ENCODE results near the gene POSTN.
"Not testable (repeated sequence)": the region's sequence is repeated elsewhere in the genome, so short reads cannot be mapped to it uniquely, and the experiment has no call there.

Gene POSTN

DNA sequence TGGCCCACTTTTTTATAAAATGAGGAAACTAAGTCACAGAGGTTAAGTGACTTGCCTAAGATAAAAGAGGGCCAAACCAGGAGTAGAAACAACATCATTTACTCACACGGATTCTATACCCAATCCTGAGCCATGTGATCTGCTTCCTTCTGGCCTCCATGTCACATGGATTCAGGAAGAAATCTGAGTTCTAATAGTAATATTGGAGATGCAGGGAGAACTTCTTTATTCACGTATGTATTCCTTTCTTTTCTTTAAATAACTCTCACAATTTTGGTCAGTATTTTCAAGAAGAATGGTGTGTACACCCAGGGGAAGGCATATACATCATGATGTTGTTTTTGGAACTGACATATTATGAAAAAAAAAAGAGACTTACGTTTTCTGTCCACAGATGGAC, 1.8 kb downstream of the POSTN start:
- DNase-seq: no peak

DNA sequence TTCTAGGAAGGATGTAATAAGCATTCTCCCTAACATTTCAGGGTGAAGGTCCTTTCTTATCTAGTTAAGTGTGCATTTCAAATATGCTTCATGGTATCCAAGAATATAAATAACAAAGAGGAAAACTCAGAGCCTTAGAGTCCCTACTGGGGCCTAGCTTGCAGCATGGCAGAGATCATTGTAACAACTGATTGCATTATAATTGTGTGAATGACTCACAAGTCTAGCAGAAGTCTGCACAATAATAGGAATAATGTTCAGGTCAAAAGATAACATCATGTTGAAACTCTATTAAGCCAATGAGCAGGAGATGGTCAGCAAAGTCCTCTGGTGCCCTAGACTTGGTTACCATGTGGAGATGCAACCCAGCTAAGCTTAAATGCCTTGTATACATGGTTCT, 3.4 kb downstream of the POSTN start:
- DNase-seq: no peak

DNA sequence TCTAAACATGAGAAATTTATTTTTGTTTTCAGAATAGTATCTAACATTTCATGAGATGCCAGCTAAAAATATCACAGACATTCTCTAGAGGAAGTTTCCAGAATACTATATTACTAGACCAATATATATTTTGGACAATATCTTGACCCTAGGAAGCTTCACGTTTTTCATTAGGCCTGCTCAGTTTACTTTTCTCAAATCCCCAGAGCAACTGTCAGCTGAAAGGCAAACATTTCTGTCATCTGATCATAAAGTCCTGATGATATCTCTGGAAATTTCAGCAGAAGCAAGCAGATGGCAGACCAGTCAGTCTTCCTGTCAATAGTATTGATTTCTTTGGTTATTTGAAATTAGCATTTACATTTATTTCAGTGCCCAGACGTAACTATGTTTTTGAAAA, 4.0 kb downstream of the POSTN start:
- no peak for DNase-seq

DNA sequence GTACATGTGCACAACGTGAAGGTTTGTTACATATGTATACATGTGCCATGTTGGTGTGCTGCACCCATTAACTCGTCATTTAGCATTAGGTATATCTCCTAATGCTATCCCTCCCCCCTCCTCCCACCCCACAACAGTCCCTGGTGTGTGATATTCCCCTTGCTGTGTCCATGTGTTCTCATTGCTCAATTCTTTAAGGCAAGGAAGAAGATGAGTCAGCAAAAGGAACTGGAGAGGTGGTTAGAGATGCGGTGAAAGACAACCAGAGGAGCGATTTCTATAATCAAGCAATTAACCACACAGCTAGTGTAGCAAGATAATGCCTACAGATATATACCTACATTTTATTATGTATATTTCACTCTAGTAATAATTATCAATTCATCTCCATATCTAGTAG, 9.2 kb downstream of the POSTN start:
- DNase-seq: not testable (repeated sequence)

DNA sequence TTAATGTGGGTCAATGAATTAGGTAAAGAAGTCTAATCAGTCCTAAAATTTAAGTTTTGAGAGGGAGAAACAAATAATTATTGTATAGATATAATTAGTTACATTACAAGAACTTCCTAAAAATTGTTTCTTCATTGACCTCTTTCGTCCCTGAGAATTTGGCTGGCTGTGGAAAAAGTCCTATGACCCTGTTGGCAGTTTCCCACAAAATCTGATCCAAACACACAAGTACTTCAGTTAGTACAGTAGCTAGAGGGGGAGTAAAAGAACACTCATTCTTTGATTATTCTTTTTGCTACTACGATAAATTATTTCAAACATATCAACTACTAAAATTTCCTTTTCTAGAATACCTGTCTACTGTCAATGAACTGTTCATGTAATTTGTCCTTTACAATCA, 11.3 kb downstream of the POSTN start:
- no peak for DNase-seq

DNA sequence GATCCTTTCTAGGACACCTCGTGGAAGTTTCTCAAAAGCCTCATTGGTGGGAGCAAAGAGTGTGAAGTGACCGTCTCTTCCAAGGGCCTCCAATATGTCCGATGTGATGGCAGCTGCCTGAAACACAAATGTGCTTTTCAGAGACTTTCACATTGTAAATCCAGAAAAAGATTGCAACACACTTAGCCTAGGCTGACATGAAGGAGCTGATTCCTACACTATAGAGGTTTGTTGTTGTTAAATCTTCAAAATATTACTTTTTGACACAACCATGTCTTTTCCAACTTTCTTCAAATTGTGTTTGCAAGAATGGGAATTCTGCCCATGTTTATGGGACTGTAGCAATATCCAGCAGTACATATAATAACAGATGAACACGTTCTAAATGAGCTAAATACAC, 12.4 kb downstream of the POSTN start:
- no peak for DNase-seq

DNA sequence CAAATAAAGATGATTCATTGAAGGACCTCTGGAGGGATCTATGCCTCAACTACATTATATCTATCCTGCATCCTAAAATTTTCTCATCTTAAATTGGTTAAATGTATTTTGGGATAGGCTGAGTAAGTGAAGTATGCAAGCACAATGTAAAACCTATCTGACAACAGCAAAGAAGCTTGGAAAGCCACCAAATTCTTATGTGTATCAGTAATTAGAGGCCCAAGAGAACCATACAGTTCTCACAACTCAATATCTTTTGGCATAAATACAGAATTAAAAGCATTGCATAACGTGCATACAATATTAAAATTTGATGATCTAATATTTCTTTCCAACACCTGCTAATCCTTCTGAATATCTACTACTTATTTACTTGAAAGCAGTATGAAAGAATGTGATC, 13.0 kb downstream of the POSTN start:
- no peak for DNase-seq

DNA sequence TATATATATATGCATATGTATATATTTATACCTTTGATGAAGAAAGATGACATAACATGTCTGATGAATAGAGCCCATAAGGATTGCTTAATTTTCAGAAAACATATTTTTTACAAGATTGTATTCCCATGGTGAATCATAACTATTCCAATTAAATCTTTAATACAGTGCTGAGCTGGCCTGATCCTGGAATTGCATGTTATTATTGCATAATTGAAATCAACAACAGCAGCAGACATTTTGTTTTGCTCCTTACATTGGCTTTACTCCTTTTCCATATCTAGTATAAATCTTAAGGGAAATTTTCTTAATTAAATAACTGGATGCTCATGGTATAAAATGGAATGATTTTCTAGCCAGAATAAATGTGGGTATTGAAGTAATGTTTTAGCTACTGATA, 22.0 kb downstream of the POSTN start:
- DNase-seq: no peak

DNA sequence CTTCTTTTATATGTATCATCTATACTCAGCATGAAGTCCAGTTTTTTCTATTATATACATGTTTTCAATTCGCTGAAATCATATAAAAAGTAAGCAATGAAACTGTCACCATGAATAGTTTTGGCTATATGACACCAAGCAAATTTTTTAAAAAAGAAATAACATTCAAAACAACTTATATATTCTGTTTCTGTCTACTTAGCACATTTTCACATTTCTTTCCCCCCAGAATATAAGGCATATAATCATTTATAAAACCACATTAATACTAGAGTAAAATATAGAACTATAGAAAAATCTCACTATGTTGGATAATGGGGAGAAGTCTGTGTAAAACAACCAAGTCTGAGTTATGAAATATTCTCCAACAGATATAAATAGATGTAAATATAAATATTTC, 33.1 kb downstream of the POSTN start:
- no peak for DNase-seq

DNA sequence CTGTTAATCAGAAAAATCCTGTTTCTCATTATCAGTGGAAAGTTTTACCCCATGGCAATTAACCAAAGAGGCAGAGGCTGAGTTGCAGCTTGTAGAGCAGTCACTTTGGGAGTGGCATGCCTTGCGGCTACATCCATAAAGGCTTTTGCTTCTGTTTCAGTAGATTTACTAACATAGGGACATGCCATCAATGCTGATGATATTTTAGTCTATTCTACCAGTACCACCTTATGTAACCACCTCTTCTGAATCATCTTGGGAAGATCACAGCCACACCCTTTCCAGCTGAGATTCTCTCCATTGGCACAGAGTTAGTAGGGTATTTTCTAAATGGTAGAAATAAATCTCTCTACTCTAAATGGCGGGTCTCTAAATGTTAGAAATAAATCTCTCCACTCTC, 37.5 kb downstream of the POSTN start:
- DNase-seq: no peak

DNA sequence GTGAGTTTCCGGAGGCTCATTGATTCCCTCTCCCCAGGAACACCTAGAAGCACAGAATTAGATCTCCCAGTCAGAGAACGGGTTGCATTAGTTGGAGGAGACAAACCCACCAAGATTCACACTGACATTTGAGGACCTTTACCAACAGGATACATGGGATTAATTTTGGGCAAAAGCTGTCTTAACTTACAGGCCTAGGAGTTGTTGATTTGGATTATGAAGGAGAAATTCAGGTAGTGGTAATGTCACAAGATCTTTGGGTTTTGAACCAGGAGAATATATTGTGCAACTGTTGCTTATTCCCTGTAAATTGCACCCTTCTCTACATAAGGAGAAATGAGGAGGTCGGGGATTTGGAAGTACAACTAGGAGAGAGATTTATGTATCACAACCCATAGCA, 38.0 kb downstream of the POSTN start:
- DNase-seq: no peak

DNA sequence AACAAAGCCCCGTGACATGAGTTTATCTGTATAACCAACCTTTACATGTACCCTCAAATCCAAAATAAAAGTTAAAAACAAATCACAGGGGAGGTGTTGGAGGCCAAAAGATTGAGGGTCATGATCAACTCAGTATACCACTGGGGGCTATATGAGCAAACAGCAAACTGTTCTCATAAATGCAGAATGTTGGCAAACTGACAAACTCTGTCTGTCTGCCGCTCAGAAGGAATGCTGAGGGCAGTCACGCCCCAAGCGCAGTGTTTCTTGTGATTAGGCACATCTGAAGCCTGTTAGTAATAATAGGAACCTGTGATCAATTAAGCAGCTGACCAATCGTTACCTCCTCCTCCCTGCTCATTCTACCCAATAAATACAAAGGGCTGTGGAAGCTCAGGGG, 39.8 kb downstream of the POSTN start:
- not testable (repeated sequence) for DNase-seq

DNA sequence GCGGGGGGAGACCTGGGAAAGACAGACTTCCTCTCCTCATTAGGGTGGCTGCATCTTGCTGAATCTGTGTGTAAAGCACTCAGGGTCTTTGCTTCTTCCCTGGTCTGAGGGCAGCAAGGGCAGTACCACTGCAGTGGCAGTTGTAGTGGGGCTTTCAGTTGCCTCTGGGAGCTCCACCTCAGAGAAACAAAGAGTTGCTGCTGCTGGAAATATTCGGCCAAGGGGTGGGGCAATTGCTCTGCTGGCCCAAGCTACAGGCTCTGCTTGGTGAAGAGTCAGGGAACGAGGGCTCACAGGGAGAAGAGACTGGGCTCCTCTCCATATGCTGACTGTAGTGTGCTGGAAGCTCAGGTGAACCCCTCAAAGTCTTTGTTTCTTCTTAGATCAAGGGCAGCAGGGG, 52.5 kb downstream of the POSTN start:
- DNase-seq: no peak

DNA sequence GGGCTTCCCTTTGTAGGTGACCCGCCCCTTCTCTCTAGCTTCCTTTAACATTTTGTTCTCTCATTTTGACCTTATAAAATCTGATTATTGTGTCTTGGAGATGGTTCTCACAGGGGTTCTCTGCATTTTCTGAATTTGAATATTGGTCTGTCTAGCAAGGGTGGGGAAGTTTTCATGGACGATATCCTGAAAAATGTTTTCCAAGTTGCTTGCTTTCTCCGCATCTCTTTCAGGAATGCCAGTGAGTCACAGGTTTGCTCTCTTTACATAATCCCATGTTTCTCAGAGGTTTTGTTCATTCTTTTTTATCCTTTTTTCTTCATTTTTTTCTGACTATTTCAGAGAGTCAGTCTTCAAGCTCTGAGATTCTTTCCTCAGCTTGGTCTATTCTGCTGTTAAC, 53.6 kb downstream of the POSTN start:
- no peak for DNase-seq

DNA sequence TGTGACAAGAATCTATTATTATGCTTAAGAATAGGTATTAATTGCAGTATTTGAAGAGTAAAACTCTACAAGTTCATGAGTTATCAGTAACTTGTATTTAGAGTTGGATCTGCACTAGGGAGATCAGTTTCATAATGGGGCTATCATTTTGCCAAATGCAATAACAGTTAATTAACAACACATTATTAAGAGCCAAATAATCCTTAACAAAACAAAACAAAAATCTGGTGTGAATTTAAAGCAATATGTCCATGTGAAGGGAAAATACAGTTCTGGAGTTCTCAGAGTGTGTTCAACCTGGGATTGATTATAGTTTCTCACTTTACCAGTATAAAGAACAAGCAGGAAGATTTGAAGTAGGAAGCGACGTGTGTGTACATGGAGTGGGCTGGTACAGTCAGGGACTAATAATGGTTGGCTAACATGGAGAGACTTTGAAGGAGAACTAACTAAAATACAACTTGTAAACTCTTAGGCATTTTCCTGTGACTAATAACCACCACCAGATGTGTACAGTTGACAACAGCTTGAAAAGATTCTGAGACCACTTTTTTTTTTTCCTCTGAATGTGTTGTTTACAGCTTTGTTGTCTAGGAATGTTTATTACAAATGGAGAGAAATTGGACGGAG, 58.5 kb downstream of the POSTN start:
- DNase-seq: no peak

DNA sequence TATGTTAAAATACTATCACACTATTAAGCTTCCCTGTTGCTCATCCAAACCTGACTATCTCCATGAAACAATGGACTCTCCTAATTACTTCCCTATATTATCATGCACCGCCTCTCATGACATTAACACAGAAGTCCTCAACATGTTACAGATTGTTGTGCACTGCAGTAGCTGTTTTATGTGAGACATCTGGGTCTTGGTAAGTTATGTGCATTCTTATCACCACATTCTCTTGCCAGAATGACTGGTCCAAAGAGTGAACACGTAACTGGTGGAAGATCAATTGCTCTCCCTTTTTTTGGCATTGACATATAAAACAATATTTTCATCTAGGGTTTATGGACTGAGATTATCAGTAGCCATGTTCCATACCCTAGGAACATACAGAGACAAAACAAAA, 59.4 kb downstream of the POSTN start:
- DNase-seq: no peak

DNA sequence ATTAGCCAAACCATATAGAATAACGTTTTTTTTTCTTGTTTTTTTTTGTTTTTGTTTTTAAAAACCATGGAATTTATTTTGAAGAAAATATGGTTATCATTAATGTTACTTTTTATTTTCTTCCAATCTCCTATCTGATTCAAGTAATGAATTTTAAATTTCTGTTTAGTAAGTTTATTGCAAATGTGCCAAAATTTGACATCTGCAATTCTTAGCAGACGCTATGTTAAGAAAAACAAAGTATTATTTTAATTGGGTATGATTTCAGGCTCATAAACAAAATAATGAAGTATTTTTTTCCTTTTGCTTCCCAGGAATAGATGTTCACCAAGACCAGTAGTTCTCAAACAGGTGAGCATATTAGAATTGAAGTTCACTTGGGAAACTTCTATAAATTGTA, 63.1 kb downstream of the POSTN start:
- no peak for DNase-seq

DNA sequence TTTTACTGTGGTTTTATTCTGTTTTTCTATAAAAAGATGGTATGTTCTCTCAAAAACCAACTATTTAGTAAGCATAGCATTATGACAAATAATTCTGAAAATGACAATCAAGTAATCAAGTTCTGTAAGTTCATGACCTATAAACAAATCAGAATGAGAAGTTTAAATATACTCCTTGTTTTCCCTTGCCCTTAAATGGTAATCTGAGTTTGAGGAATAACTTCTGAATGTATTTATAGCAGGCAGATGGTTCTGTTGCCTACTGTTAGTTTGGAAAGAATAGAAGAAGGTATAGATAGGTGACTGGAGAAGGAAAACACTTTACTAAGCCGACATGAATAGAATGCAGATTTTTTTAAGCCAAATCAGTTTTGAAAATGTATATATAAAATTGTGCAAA, 63.9 kb downstream of the POSTN start:
- DNase-seq: no peak

DNA sequence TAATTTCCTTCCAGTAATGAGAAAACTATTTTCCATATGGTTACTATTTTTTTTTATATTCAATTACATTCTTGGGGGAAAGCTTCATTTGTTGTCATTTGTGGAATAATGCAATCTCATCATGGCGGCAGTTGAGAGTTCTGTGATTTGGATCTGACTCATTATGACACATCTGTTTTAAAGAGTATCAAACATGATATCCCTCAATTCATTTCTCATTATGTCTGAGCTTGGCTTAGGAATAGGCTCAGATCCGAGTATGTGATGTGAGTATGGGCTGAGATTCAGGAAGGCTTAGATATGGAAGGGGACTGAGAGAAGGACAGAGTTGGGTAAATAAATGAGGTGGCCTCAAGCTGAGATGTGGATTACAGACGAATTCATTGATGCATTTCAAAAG, 64.4 kb downstream of the POSTN start:
- DNase-seq: no peak

DNA sequence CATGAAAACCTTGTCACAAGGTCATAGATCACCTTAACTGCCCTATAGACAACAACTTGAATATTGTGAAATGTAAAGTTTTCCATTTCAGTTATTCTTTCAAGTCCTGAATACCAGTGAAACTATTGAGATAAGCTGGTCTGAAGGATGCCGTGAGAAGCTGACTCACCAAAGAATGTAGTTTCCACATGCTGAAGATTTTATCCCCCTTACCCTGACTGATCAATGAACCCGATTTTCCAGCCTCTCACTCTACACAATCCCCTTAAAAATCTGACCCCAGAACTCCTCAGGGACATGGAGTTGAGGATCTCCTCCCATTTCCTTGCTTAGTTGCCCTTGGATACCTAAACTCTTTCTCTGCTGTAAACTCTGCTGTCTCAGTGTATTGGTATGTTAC, 67.5 kb downstream of the POSTN start:
- no peak for DNase-seq

DNA sequence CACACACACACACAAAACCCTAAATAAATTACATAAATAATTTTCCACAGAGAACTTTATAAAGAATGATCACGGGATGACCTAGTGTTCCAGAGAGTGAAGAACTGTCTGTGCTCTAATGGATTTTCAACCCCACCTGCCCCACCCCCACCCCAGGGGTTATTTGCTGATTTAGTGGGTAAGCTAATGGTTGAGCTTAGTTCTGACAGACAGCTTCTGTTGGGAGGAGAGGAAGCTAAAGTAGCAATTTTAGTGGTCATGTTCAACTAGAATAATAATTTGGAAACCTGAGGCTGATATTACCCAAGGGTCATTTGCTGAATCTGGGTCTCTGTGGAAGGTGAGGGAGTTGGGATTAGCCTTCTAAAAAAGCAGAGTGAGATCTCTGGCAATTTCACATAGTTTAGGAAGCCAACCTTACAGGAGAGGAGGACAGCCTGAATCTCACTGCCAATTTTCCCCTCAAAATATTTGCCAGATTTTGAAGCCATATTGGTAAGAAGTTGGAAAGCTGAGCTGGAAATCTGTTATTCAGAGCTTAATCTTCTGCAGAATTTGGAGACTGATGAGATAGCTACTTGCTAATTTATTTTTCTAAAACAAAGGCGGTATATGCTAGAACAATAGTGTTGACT, 68.7 kb downstream of the POSTN start:
- no peak for DNase-seq

DNA sequence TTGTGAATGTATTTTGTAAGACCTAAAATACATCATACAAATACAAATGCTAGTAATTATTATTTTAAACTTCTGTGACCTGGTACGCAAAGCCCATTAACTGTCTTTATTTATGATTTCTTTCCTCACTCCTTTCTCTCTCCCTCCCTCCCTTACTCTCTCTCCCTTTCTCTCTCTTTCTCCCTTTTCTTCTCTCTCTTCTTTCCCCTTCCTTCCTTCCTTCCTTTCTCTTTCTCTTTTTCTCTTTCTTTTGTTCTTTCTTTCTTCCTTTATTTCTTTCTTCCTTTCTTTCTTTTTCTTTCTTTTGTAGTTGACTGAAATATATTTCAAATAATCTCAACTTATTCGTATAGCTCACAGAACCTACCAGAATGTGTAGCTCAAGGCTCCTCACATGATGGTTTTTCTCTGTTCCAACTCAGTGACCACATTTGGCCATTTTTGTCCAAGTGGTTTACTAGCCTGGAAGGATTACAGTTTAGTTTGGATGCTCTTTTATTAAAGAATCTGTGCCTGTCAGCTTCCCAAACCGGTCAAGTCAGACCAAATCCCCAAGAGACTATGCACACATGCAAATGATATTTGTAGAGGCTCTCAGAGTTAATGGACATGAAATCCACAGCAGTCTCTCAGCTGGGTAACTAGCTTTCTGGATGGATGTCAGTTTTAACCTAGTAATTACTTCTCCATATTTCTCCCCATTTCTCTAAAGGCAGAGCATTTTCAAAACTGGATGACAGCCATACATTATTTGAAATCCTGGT, 71.7 kb downstream of the POSTN start:
- DNase-seq: no peak

DNA sequence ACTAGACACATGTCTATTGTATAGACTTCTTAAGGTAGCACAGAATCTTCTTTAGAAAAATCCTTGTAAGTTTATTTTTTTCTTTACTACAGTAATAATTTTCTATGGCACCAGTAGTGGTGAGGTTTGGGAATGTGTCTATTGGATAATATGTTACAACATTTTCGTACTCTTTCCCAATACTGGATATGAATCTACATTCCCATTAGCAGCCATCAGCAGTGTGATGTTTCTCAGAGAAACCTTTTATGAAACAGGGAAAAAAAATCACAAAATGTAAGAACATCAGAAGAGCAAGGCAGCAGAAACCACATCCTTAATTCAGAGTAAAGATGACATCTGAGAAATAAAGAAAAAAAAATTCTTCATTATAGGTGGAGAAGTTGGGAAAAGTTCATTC, 83.3 kb downstream of the POSTN start:
- DNase-seq: no peak
